Activated B cell treated with CpG ODN at 0.5 μM for 24 hours (primary cell): Measurements from ENCODE around the gene TRAF2. TPM values are rescaled to one million over a fixed set of nuclear protein-coding genes. Genes with fewer than 3 reads are reported as not detected.

Experiments
- ATAC-seq: fragments of 200-7000 bp; cut with Tn5 transposase; one replicate; pipeline ENCODE4 v1.10.0; 2021; ENCODE audit warnings: low read depth, mild to moderate bottlenecking, moderate library complexity
- CTCF ChIA-PET: fragments of 350-600 bp; sonication (Branson Sonifier 250); formaldehyde crosslinking; loops from one replicate; lab custom pipeline; 2021; ENCODE audit warnings: antibody characterized with exemption; lab: Charles Lee
- POLR2A ChIA-PET: fragments of 350-600 bp; sonication (Branson Sonifier 250); formaldehyde crosslinking; loops from one replicate; lab custom pipeline; 2021; ENCODE audit warnings: antibody characterized with exemption; lab: Charles Lee
- DNase-seq: peaks from one replicate; pipeline ENCODE4 v3.0.0; 2022
- H3K27ac Mint-ChIP-seq: one replicate; pipeline ENCODE4 v1.8.0; 2020; ENCODE audit warnings: mixed read lengths
- H3K27me3 Mint-ChIP-seq: one replicate; pipeline ENCODE4 v1.8.0; 2021; ENCODE audit warnings: mixed read lengths
- H3K36me3 Mint-ChIP-seq: one replicate; pipeline ENCODE4 v1.8.0; 2021; ENCODE audit warnings: low read depth, mixed read lengths
- H3K4me1 Mint-ChIP-seq: one replicate; pipeline ENCODE4 v1.8.0; 2021; ENCODE audit warnings: mixed read lengths
- H3K4me3 Mint-ChIP-seq: one replicate; pipeline ENCODE4 v1.8.0; 2020; ENCODE audit warnings: mild to moderate bottlenecking, mixed read lengths
- H3K9me3 Mint-ChIP-seq: one replicate; pipeline ENCODE4 v1.8.0; 2020; ENCODE audit warnings: mixed read lengths
- CTCF ChIP-seq: fragments of 200-600 bp; IDR thresholded peaks from one replicate; pipeline ENCODE4 v1.8.0; 2022; ENCODE audit warnings: antibody characterized with exemption, mild to moderate bottlenecking
- intact Hi-C: fragments of 100-400 bp; cut with micrococcal nuclease; formaldehyde crosslinking; loops from one replicate; pipeline ENCODE4 v1.15.1; 2024
- total RNA-seq: library from RNA; stranded (reverse); gene quantifications from 2 replicates; pipeline ENCODE4 v1.2.3, GENCODE V29; 2022

Gene TRAF2
- total RNA-seq, 1 donor from 2014 or later, result 58.2 TPM

GRCh38 chr9:136854842-136855460, 31.4 kb upstream of the TRAF2 start:
- intact Hi-C loops, result no loop called here
- Mint-ChIP-seq H3K9me3 (no peaks in the 10 kb centered on the region), H3K4me3 (no peak overlapping the region), H3K4me1 (peaks cover 6% of the 10 kb centered on the region), H3K27ac (no peak overlapping the region), H3K27me3 (no peaks in the 10 kb centered on the region), H3K36me3 (no peaks in the 10 kb centered on the region)
- POLR2A ChIA-PET, result interaction anchor here (0.6 kb wide), 1 partner anchor 230 kb away, joined by 5 read pairs; no protein-coding TSS in a partner anchor
- ATAC-seq (no peak), DNase-seq (no peak)
- TF ChIP-seq CTCF, result no peak
- CTCF ChIA-PET, result no interaction called here

- Mint-ChIP-seq H3K27me3 (no peaks in the 10 kb centered on the region), H3K4me1 (peaks cover 6% of the 10 kb centered on the region), H3K36me3 (peaks cover 3% of the 10 kb centered on the region), H3K27ac (no peak overlapping the region), H3K4me3 (no peak overlapping the region), H3K9me3 (no peaks in the 10 kb centered on the region)
- DNase-seq (no peak), ATAC-seq (no peak)
- CTCF ChIA-PET, result no interaction called here
- no peak for TF ChIP-seq CTCF
- POLR2A ChIA-PET, result interaction anchor here (1.0 kb wide), 1 partner anchor 11 kb away, joined by 5 read pairs; the partner anchor contains the start of gene EDF1
- intact Hi-C loops, result no loop called here
Measured at GRCh38 chr9:136855461-136856078, 30.7 kb upstream of the TRAF2 start.

- CTCF ChIA-PET, result no interaction called here
- intact Hi-C loops, result no loop called here
Measured at GRCh38 chr9:136856079-136856476, 30.2 kb upstream of the TRAF2 start.

GRCh38 chr9:136856541-136857141, 29.7 kb upstream of the TRAF2 start:
- Mint-ChIP-seq H3K4me1 (peaks cover 6% of the 10 kb centered on the region), H3K27me3 (no peaks in the 10 kb centered on the region), H3K36me3 (peaks cover 7% of the 10 kb centered on the region), H3K27ac (no peak overlapping the region), H3K4me3 (no peak overlapping the region), H3K9me3 (no peaks in the 10 kb centered on the region)
- no peak for ATAC-seq
- POLR2A ChIA-PET, result interaction anchor here (1.0 kb wide), 1 partner anchor 9 kb away, joined by 5 read pairs; the partner anchor contains the start of gene EDF1
- DNase-seq, result no peak
- intact Hi-C loops, result no loop called here
- CTCF ChIA-PET, result no interaction called here
- no peak for TF ChIP-seq CTCF

More at GRCh38 chr9:136856079-136856476, 30.2 kb upstream of the TRAF2 start:
- no peak for TF ChIP-seq CTCF
- Mint-ChIP-seq H3K27me3 (no peaks in the 10 kb centered on the region), H3K27ac (no peak overlapping the region), H3K4me1 (peaks cover 6% of the 10 kb centered on the region), H3K9me3 (no peaks in the 10 kb centered on the region), H3K36me3 (peaks cover 3% of the 10 kb centered on the region), H3K4me3 (no peak overlapping the region)
- no peak for ATAC-seq
- DNase-seq, result no peak
- POLR2A ChIA-PET, result interaction anchor here (1.0 kb wide), 1 partner anchor 10 kb away, joined by 5 read pairs; the partner anchor contains the start of gene EDF1

- no peak for TF ChIP-seq CTCF
- ChIA-PET CTCF (no interaction called here), POLR2A (no interaction called here)
- DNase-seq (no peak), ATAC-seq (no peak)
- no peaks in the 10 kb centered on the region for H3K27me3 Mint-ChIP-seq
- no peak overlapping the region for H3K4me3 Mint-ChIP-seq
- H3K36me3 Mint-ChIP-seq, result peaks cover 13% of the 10 kb centered on the region
- H3K9me3 Mint-ChIP-seq, result no peaks in the 10 kb centered on the region
- H3K27ac Mint-ChIP-seq, result no peak overlapping the region
- intact Hi-C loops, result no loop called here
- H3K4me1 Mint-ChIP-seq, result peaks cover 6% of the 10 kb centered on the region
Measured at GRCh38 chr9:136857166-136857565, 29.1 kb upstream of the TRAF2 start.
